ENCODE data around the gene GPATCH2L. TPM values are rescaled to one million over a fixed set of nuclear protein-coding genes. Genes with fewer than 3 reads are reported as not detected.

The GPATCH2L gene
- total and polyA plus RNA-seq, 2 of the 13 experiments (the other 11 are each of a cell fraction or from before 2014, with no cell fraction given), result 14.4 to 29.0 TPM

GRCh38 chr14:76118594-76118993, 33.1 kb upstream of the GPATCH2L start (continued):
- TF ChIP-seq RARA (CRISPR knock-in tag; IDR thresholded peaks at IDR 0.05) (peak; percentile 46; the same call in 1 of the 2 replicates), ZNF598 (CRISPR knock-in tag; IDR thresholded peaks at IDR 0.05; ENCODE audit: borderline replicate concordance) (no peak), KDM2A (CRISPR knock-in tag; IDR thresholded peaks at IDR 0.05; ENCODE audit: borderline replicate concordance, low read depth) (no peak), ESRRA (CRISPR knock-in tag; IDR thresholded peaks at IDR 0.05; ENCODE audit: low read depth) (0 out of 2 replicates have a peak, but pooled peaks have one; percentile 36), SP2 (CRISPR knock-in tag; IDR thresholded peaks at IDR 0.05) (no peak), HIVEP1 (CRISPR knock-in tag; IDR thresholded peaks at IDR 0.05) (no peak), FOXP1 (IDR thresholded peaks at IDR 0.05) (no peak), FOXP1 (CRISPR knock-in tag; IDR thresholded peaks at IDR 0.05) (peak; percentile 88), IRF2 (CRISPR knock-in tag; IDR thresholded peaks at IDR 0.05) (peak; percentile 51; the same call in 1 of the 2 replicates), MIXL1 (CRISPR knock-in tag; IDR thresholded peaks at IDR 0.05) (peak; percentile 45; the same call in 1 of the 2 replicates), POLR2A (IDR thresholded peaks at IDR 0.05; ENCODE audit: insufficient read depth in 1 of 2, low read depth in 2 of 2, low read length in 2 of 2) (no peak), ELF3 (CRISPR knock-in tag; IDR thresholded peaks at IDR 0.05) (peak; percentile 71), SALL1 (CRISPR knock-in tag; IDR thresholded peaks at IDR 0.05) (peak; percentile 60), ZNF878 (CRISPR knock-in tag; IDR thresholded peaks at IDR 0.05) (no peak), SMC3 (IDR thresholded peaks at IDR 0.05; ENCODE audit: low read length) (no peak), SOX5 (CRISPR knock-in tag; IDR thresholded peaks at IDR 0.05; ENCODE audit: borderline replicate concordance) (peak; percentile 62; the same call in 1 of the 2 replicates), MIER3 (CRISPR knock-in tag; IDR thresholded peaks at IDR 0.05; ENCODE audit: borderline replicate concordance) (0 out of 2 replicates have a peak, but pooled peaks have one; percentile 31), SAP130 (CRISPR knock-in tag; IDR thresholded peaks at IDR 0.05; ENCODE audit: low read depth) (peak; percentile 53), ZNF234 (CRISPR knock-in tag; conservative IDR thresholded peaks at IDR 0.05) (no peak), ARID5B (CRISPR knock-in tag; IDR thresholded peaks at IDR 0.05) (peak; percentile 83), FOXA3 (CRISPR knock-in tag; IDR thresholded peaks at IDR 0.05) (peak; percentile 66), GABPA (IDR thresholded peaks at IDR 0.05; ENCODE audit: low read depth, low read length) (no peak), GABPA (CRISPR knock-in tag; IDR thresholded peaks at IDR 0.05; ENCODE audit: low read depth) (0 out of 2 replicates have a peak, but pooled peaks have one; percentile 28), FOXO1 (CRISPR knock-in tag; IDR thresholded peaks at IDR 0.05) (peak; percentile 86; the same call in 1 of the 2 replicates)
- TF ChIP-seq, protein P1, sequence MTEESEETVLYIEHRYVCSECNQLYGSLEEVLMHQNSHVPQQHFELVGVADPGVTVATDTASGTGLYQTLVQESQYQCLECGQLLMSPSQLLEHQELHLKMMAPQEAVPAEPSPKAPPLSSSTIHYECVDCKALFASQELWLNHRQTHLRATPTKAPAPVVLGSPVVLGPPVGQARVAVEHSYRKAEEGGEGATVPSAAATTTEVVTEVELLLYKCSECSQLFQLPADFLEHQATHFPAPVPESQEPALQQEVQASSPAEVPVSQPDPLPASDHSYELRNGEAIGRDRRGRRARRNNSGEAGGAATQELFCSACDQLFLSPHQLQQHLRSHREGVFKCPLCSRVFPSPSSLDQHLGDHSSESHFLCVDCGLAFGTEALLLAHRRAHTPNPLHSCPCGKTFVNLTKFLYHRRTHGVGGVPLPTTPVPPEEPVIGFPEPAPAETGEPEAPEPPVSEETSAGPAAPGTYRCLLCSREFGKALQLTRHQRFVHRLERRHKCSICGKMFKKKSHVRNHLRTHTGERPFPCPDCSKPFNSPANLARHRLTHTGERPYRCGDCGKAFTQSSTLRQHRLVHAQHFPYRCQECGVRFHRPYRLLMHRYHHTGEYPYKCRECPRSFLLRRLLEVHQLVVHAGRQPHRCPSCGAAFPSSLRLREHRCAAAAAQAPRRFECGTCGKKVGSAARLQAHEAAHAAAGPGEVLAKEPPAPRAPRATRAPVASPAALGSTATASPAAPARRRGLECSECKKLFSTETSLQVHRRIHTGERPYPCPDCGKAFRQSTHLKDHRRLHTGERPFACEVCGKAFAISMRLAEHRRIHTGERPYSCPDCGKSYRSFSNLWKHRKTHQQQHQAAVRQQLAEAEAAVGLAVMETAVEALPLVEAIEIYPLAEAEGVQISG (CRISPR knock-in tag; IDR thresholded peaks at IDR 0.05), result no peak
- TF ChIP-seq, protein P2, sequence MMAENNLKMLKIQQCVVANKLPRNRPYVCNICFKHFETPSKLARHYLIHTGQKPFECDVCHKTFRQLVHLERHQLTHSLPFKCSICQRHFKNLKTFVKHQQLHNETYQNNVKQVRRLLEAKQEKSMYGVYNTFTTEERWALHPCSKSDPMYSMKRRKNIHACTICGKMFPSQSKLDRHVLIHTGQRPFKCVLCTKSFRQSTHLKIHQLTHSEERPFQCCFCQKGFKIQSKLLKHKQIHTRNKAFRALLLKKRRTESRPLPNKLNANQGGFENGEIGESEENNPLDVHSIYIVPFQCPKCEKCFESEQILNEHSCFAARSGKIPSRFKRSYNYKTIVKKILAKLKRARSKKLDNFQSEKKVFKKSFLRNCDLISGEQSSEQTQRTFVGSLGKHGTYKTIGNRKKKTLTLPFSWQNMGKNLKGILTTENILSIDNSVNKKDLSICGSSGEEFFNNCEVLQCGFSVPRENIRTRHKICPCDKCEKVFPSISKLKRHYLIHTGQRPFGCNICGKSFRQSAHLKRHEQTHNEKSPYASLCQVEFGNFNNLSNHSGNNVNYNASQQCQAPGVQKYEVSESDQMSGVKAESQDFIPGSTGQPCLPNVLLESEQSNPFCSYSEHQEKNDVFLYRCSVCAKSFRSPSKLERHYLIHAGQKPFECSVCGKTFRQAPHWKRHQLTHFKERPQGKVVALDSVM (CRISPR knock-in tag; IDR thresholded peaks at IDR 0.05), result peak; percentile 12; the same call in 1 of the 2 replicates
